ENCODE results near the gene PLA2G2D. TPM values are rescaled to one million over a fixed set of nuclear protein-coding genes. Genes with fewer than 3 reads are reported as not detected.

Gene PLA2G2D
- total and polyA plus RNA-seq, 5 donors from 2014 or later, result not detected

GRCh38 chr1:20075345-20075744, 44.0 kb downstream of the PLA2G2D start:
- DNase-seq (no peak), ATAC-seq (ENCODE audit: low read depth in 2 of 2) (no peak)
- Mint-ChIP-seq H3K4me3 (no peak overlapping the region), H3K27ac (no peak overlapping the region), H3K9me3 (no peaks in the 10 kb centered on the region), H3K27me3 (peaks cover 23% of the 10 kb centered on the region), H3K4me1 (peaks cover 0 to 2% (median 0%) of the 10 kb centered on the region in 4 donors), H3K36me3 (no peaks in the 10 kb centered on the region)
- Histone ChIP-seq H3K4me1 (ENCODE audit: control insufficient read depth, insufficient read depth, low read length, poor library complexity, severe bottlenecking) (no peaks in the 10 kb centered on the region), H3K4me3 (ENCODE audit: low read depth, low read length) (no peak overlapping the region), H3K36me3 (ENCODE audit: control insufficient read depth, insufficient read depth, low read length) (no peaks in the 10 kb centered on the region), H3K27ac (ENCODE audit: insufficient read depth, low read length, poor library complexity, severe bottlenecking) (no peak overlapping the region), H3K27me3 (ENCODE audit: control insufficient read depth, insufficient read depth, low read length) (peaks cover 5% of the 10 kb centered on the region), H3K9me3 (ENCODE audit: control insufficient read depth in 2 of 2, low read length in 2 of 2) (no peaks in the 10 kb centered on the region)

- no peaks in the 10 kb centered on the region for H3K36me3 ChIP-seq (ENCODE audit: control insufficient read depth, insufficient read depth, low read length)
- Mint-ChIP-seq H3K36me3 (no peaks in the 10 kb centered on the region), H3K9me3 (no peaks in the 10 kb centered on the region), H3K4me3 (no peak overlapping the region), H3K27ac (no peak overlapping the region), H3K27me3 (peaks cover 22% of the 10 kb centered on the region), H3K4me1 (peaks cover 0 to 2% (median 0%) of the 10 kb centered on the region in 4 donors)
- H3K4me1 ChIP-seq (ENCODE audit: control insufficient read depth, insufficient read depth, low read length, poor library complexity, severe bottlenecking), result no peaks in the 10 kb centered on the region
- DNase-seq, result no peak
- ATAC-seq (ENCODE audit: low read depth in 2 of 2), result no peak
- H3K27me3 ChIP-seq (ENCODE audit: control insufficient read depth, insufficient read depth, low read length), result peaks cover 5% of the 10 kb centered on the region
- no peaks in the 10 kb centered on the region for H3K9me3 ChIP-seq (ENCODE audit: control insufficient read depth in 2 of 2, low read length in 2 of 2)
- H3K27ac ChIP-seq (ENCODE audit: insufficient read depth, low read length, poor library complexity, severe bottlenecking), result no peak overlapping the region
- H3K4me3 ChIP-seq (ENCODE audit: low read depth, low read length), result no peak overlapping the region
These were observed 44.6 kb downstream of the PLA2G2D start for GRCh38 chr1:20074725-20075171.

DNA sequence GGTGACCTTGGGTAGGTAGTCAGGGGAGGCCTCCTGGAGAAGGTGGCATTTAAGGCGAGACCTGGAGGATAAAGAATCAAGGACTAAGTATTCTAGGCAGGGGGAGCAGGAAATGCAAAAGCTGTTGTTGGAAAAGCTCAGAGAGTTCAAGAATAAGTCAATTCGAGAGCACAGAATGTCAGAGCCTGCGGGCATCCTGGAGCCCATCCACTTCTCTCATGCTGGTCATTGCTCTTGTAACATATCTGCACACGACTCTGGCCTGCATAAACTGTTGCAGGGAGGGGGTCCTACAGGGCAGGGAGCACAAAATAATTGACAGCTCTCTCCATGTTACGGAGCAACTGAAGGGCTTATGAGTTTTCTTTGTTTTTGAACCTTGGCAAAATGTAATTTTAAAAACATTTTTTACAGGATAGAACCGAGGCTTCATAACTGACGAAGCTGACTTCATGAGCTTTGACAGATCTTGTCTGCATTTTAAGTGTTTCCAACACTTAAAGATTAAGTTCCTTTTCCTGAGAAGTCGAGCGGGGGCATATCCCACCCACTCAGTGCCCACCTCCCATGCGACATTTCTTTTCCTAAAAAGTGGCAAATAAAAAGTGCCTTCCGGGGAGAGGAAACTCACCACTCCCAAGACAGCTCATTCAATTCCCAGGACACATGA, 45.1 kb downstream of the PLA2G2D start:
- no peaks in the 10 kb centered on the region for H3K36me3 Mint-ChIP-seq

DNA sequence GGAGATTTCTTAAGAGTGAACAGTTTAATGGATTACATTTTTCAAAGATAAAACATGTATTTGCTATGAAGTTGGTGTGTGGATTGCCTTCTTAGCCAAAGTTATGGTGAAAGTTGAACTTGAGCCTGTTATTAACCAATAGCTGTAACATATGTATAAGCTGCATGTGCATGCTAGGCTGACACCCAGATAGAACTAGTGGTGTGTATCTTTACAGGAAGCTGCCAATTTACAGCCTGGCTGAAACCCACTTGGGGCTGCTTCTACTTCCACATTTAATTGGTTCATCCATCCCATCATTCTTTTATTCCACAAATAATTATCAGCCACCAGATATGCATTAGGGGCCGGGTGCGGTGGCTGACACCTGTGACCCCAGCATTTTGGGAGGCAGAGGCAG, 46.1 kb downstream of the PLA2G2D start:
- no peaks in the 10 kb centered on the region for H3K9me3 Mint-ChIP-seq
- no peaks in the 10 kb centered on the region for H3K4me1 Mint-ChIP-seq
- H3K4me3 Mint-ChIP-seq, result no peak overlapping the region
- H3K27ac Mint-ChIP-seq, result no peak overlapping the region
- no peaks in the 10 kb centered on the region for H3K9me3 ChIP-seq (ENCODE audit: control insufficient read depth in 2 of 2, low read length in 2 of 2)
- no peak overlapping the region for H3K27ac ChIP-seq (ENCODE audit: insufficient read depth, low read length, poor library complexity, severe bottlenecking)
- H3K27me3 ChIP-seq (ENCODE audit: control insufficient read depth, insufficient read depth, low read length), result peaks cover 5% of the 10 kb centered on the region
- no peak for ATAC-seq (ENCODE audit: low read depth in 2 of 2)
- no peaks in the 10 kb centered on the region for H3K36me3 Mint-ChIP-seq
- no peak for DNase-seq
- no peak overlapping the region for H3K4me3 ChIP-seq (ENCODE audit: low read depth, low read length)
- H3K27me3 Mint-ChIP-seq, result peaks cover 7% of the 10 kb centered on the region
- no peaks in the 10 kb centered on the region for H3K4me1 ChIP-seq (ENCODE audit: control insufficient read depth, insufficient read depth, low read length, poor library complexity, severe bottlenecking)
- H3K36me3 ChIP-seq (ENCODE audit: control insufficient read depth, insufficient read depth, low read length), result no peaks in the 10 kb centered on the region

More for the DNA sequence above, 45.1 kb downstream of the PLA2G2D start:
- Mint-ChIP-seq H3K9me3 (no peaks in the 10 kb centered on the region), H3K4me1 (peaks cover 0 to 2% (median 0%) of the 10 kb centered on the region in 4 donors), H3K27me3 (peaks cover 16% of the 10 kb centered on the region), H3K27ac (no peak overlapping the region), H3K4me3 (no peak overlapping the region)
- DNase-seq, result no peak
- no peaks in the 10 kb centered on the region for H3K36me3 ChIP-seq (ENCODE audit: control insufficient read depth, insufficient read depth, low read length)
- no peak overlapping the region for H3K27ac ChIP-seq (ENCODE audit: insufficient read depth, low read length, poor library complexity, severe bottlenecking)
- no peak for ATAC-seq (ENCODE audit: low read depth in 2 of 2)
- H3K4me3 ChIP-seq (ENCODE audit: low read depth, low read length), result no peak overlapping the region
- H3K4me1 ChIP-seq (ENCODE audit: control insufficient read depth, insufficient read depth, low read length, poor library complexity, severe bottlenecking), result no peaks in the 10 kb centered on the region
- H3K9me3 ChIP-seq (ENCODE audit: control insufficient read depth in 2 of 2, low read length in 2 of 2), result no peaks in the 10 kb centered on the region
- H3K27me3 ChIP-seq (ENCODE audit: control insufficient read depth, insufficient read depth, low read length), result peaks cover 5% of the 10 kb centered on the region

GRCh38 chr1:20072771-20073170, 46.6 kb downstream of the PLA2G2D start:
- no peak overlapping the region for H3K27ac ChIP-seq (ENCODE audit: insufficient read depth, low read length, poor library complexity, severe bottlenecking)

GRCh38 chr1:20071416-20071815, 47.9 kb downstream of the PLA2G2D start:
- Mint-ChIP-seq H3K27ac (no peak overlapping the region), H3K4me3 (no peak overlapping the region), H3K27me3 (no peaks in the 10 kb centered on the region), H3K36me3 (no peaks in the 10 kb centered on the region), H3K9me3 (no peaks in the 10 kb centered on the region), H3K4me1 (no peaks in the 10 kb centered on the region)
- H3K36me3 ChIP-seq (ENCODE audit: control insufficient read depth, insufficient read depth, low read length), result no peaks in the 10 kb centered on the region
- H3K27me3 ChIP-seq (ENCODE audit: control insufficient read depth, insufficient read depth, low read length), result no peaks in the 10 kb centered on the region
- no peaks in the 10 kb centered on the region for H3K4me1 ChIP-seq (ENCODE audit: control insufficient read depth, insufficient read depth, low read length, poor library complexity, severe bottlenecking)
- no peaks in the 10 kb centered on the region for H3K9me3 ChIP-seq (ENCODE audit: control insufficient read depth in 2 of 2, low read length in 2 of 2)
- no peak for ATAC-seq (ENCODE audit: low read depth in 2 of 2)
- no peak overlapping the region for H3K27ac ChIP-seq (ENCODE audit: insufficient read depth, low read length, poor library complexity, severe bottlenecking)
- no peak for DNase-seq
- H3K4me3 ChIP-seq (ENCODE audit: low read depth, low read length), result no peak overlapping the region

More at GRCh38 chr1:20072771-20073170, 46.6 kb downstream of the PLA2G2D start:
- Mint-ChIP-seq H3K36me3 (no peaks in the 10 kb centered on the region), H3K27ac (peak overlapping the region in 1 of 3 donors; percentile 0), H3K4me3 (no peak overlapping the region), H3K27me3 (peaks cover 2% of the 10 kb centered on the region), H3K4me1 (no peaks in the 10 kb centered on the region), H3K9me3 (no peaks in the 10 kb centered on the region)
- Histone ChIP-seq H3K9me3 (ENCODE audit: control insufficient read depth in 2 of 2, low read length in 2 of 2) (no peaks in the 10 kb centered on the region), H3K27me3 (ENCODE audit: control insufficient read depth, insufficient read depth, low read length) (peaks cover 5% of the 10 kb centered on the region), H3K4me1 (ENCODE audit: control insufficient read depth, insufficient read depth, low read length, poor library complexity, severe bottlenecking) (no peaks in the 10 kb centered on the region), H3K4me3 (ENCODE audit: low read depth, low read length) (no peak overlapping the region), H3K36me3 (ENCODE audit: control insufficient read depth, insufficient read depth, low read length) (no peaks in the 10 kb centered on the region)
- DNase-seq (no peak), ATAC-seq (ENCODE audit: low read depth in 2 of 2) (no peak)

GRCh38 chr1:20070357-20070756, 49.0 kb downstream of the PLA2G2D start:
- H3K4me1 Mint-ChIP-seq, result no peaks in the 10 kb centered on the region
- H3K9me3 ChIP-seq (ENCODE audit: control insufficient read depth in 2 of 2, low read length in 2 of 2), result no peaks in the 10 kb centered on the region
- peak overlapping the region in 1 of 3 donors; percentile 43 for H3K27ac Mint-ChIP-seq
- no peak overlapping the region for H3K27ac ChIP-seq (ENCODE audit: insufficient read depth, low read length, poor library complexity, severe bottlenecking)
- no peak overlapping the region for H3K4me3 Mint-ChIP-seq
- ATAC-seq (ENCODE audit: low read depth in 2 of 2) (no peak), DNase-seq (no peak)
- no peak overlapping the region for H3K4me3 ChIP-seq (ENCODE audit: low read depth, low read length)
- H3K36me3 ChIP-seq (ENCODE audit: control insufficient read depth, insufficient read depth, low read length), result no peaks in the 10 kb centered on the region
- H3K9me3 Mint-ChIP-seq, result no peaks in the 10 kb centered on the region
- H3K27me3 Mint-ChIP-seq, result no peaks in the 10 kb centered on the region
- no peaks in the 10 kb centered on the region for H3K4me1 ChIP-seq (ENCODE audit: control insufficient read depth, insufficient read depth, low read length, poor library complexity, severe bottlenecking)
- peaks cover 2% of the 10 kb centered on the region for H3K27me3 ChIP-seq (ENCODE audit: control insufficient read depth, insufficient read depth, low read length)
- H3K36me3 Mint-ChIP-seq, result no peaks in the 10 kb centered on the region

DNA sequence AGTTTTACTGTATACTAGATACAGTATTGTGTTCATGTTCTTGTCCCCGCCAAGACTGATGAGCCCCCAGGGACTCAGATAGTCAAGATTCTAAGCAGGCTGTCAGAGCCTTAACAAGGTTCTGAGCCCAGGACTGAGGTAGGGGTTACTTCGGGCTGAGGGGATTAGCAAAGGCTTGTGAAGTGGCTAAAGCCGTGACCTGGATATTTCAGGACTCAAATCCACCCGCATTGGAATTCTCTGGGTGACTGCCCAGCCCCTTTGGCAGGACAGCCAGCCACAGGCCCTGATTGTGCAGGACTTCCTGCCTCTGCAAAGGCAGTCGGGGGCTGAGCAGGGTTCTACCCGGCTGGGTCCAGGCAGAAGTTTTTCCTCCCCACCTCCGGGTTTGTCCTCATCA, 49.5 kb downstream of the PLA2G2D start, which contains the start of gene PLA2G5:
Gene PLA2G5 (plus strand): TSS at position 321 of the 400 bp plus-strand sequence. CDS start 14,637 bp downstream, outside the sequence.
- no peaks in the 10 kb centered on the region for H3K36me3 Mint-ChIP-seq
- no peak within 1 kb of the TSS for H3K27ac ChIP-seq (ENCODE audit: insufficient read depth, low read length, poor library complexity, severe bottlenecking)
- no peaks in the 10 kb centered on the region for H3K4me1 ChIP-seq (ENCODE audit: control insufficient read depth, insufficient read depth, low read length, poor library complexity, severe bottlenecking)
- H3K9me3 ChIP-seq (ENCODE audit: control insufficient read depth in 2 of 2, low read length in 2 of 2), result no peaks in the 10 kb centered on the region
- peak within 1 kb of the TSS in 1 of 3 donors; percentile 43 for H3K27ac Mint-ChIP-seq
- no peak within 1 kb of the TSS for H3K4me3 ChIP-seq (ENCODE audit: low read depth, low read length)
- H3K27me3 Mint-ChIP-seq, result no peaks in the 10 kb centered on the region
- no peaks in the 10 kb centered on the region for H3K36me3 ChIP-seq (ENCODE audit: control insufficient read depth, insufficient read depth, low read length)
- peaks cover 2% of the 10 kb centered on the region for H3K27me3 ChIP-seq (ENCODE audit: control insufficient read depth, insufficient read depth, low read length)
- peak within 1 kb of the TSS in 1 of 4 donors; percentile 28 for H3K4me3 Mint-ChIP-seq
- no peak for DNase-seq
- H3K9me3 Mint-ChIP-seq, result no peaks in the 10 kb centered on the region
- no peaks in the 10 kb centered on the region for H3K4me1 Mint-ChIP-seq
- no peak for ATAC-seq (ENCODE audit: low read depth in 2 of 2)

Measured in CD4-positive, CD25-positive, alpha-beta regulatory T cell (primary cell).